BLaER1 treated with 17β-estradiol and CSF1 and Interleukin-3, amounts not matched to agents 10 nM and 100 nM (cell line): ENCODE data around the gene LRRC26.
A peak's percentile ranks its signal among the peaks of the same experiment; 100 is the strongest.
"Not testable (repeated sequence)": the region's sequence is repeated elsewhere in the genome, so short reads cannot be mapped to it uniquely, and the experiment has no call there.

ENCODE experiments used
- H3K27ac ChIP-seq, 11 experiments: shearing (Covaris generic); formaldehyde crosslinking; 2 replicates each; pipeline ENCODE4 v1.8.1; 2022
- H3K27me3 ChIP-seq, 11 experiments: shearing (Covaris generic); formaldehyde crosslinking; 2 replicates each; pipeline ENCODE4 v1.8.1; 2022
- H3K36me3 ChIP-seq, 11 experiments: shearing (Covaris generic); formaldehyde crosslinking; 2 replicates each; pipeline ENCODE4 v1.8.1; 2022
- H3K4me1 ChIP-seq, 10 experiments: shearing (Covaris generic); formaldehyde crosslinking; 2 replicates each; pipeline ENCODE4 v1.8.1; 2022
- H3K4me2 ChIP-seq, 11 experiments: shearing (Covaris generic); formaldehyde crosslinking; 2 replicates each; pipeline ENCODE4 v1.8.1; 2022
- H3K4me3 ChIP-seq, 10 experiments: shearing (Covaris generic); formaldehyde crosslinking; 2 replicates each; pipeline ENCODE4 v1.8.1; 2022
- H3K9ac ChIP-seq, 11 experiments: shearing (Covaris generic); formaldehyde crosslinking; 2 replicates each; pipeline ENCODE4 v1.8.1; 2022
- H3K9me3 ChIP-seq, 11 experiments: shearing (Covaris generic); formaldehyde crosslinking; replicated peaks in 1 of 11; 2 replicates each; pipeline ENCODE4 v1.8.1; 2022
- H4K20me1 ChIP-seq, 11 experiments: shearing (Covaris generic); formaldehyde crosslinking; 2 replicates each; pipeline ENCODE4 v1.8.1; 2022
- Cebpa-rat ChIP-seq, 11 experiments: shearing (Covaris generic); IDR thresholded peaks; 2 replicates each; pipeline ENCODE4 v1.8.1; 2022

LRRC26 gene

DNA sequence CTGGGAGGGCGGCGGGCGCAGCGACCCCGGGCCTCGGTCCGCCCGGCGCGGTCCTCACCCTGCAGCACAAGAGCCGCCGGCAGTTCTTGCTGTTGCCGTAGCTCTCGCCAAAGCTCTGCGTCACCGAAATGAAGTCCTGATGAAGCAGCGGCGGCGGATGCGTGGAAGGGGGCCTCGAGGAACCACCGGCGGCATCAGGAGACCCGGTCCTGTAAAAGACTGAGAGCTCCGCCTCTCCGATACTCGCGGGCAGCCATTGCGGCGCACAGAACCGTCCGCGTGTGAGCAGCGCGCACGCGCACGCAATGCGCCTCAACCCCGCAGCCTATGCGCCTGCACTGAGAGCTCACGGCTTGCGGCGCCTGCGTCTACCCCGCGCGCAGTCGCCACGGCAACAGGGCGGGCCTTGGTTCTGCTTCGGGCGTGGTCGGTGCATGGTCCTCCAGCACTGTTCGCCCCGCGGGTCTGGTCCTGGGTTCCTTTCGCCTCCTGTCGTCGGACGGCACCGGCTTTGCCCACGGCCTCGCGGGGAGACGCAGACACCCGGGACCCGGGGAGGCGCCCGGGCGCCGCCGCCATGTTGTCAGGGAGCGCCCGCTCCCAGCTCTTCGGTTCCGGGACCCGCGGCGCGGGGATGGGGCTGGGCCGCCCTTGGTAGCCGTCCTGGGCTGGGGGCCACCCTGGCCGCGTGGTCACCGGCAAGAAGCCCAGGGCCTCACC is 40.2 kb downstream of the LRRC26 start:
- peaks cover 35 to 57% (median 47%) of the 10 kb centered on the region in 10 experiments for H3K4me1 ChIP-seq
- peak overlapping the region; percentile 69 to 83 (median 80) for H3K4me3 ChIP-seq
- H3K27me3 ChIP-seq = peaks cover 0 to 14% (median 7%) of the 10 kb centered on the region in 11 experiments; a peak in 17 of 22 replicates
- no peak for TF ChIP-seq Cebpa-rat (IDR thresholded peaks at IDR 0.05)
- H3K27ac ChIP-seq = peak overlapping the region; percentile 48 to 87 (median 77); a peak in 21 of 22 replicates
- peaks cover 0 to 11% (median 0%) of the 10 kb centered on the region in 11 experiments; a peak in 4 of 22 replicates for H4K20me1 ChIP-seq
- H3K9me3 ChIP-seq = peaks cover 0 to 7% (median 0%) of the 10 kb centered on the region in 11 experiments; a peak in 1 of 22 replicates
- no peaks in the 10 kb centered on the region for H3K36me3 ChIP-seq
- H3K4me2 ChIP-seq = peak overlapping the region; percentile 88 to 100 (median 98)
- H3K9ac ChIP-seq = peak overlapping the region; percentile 76 to 93 (median 84)

DNA sequence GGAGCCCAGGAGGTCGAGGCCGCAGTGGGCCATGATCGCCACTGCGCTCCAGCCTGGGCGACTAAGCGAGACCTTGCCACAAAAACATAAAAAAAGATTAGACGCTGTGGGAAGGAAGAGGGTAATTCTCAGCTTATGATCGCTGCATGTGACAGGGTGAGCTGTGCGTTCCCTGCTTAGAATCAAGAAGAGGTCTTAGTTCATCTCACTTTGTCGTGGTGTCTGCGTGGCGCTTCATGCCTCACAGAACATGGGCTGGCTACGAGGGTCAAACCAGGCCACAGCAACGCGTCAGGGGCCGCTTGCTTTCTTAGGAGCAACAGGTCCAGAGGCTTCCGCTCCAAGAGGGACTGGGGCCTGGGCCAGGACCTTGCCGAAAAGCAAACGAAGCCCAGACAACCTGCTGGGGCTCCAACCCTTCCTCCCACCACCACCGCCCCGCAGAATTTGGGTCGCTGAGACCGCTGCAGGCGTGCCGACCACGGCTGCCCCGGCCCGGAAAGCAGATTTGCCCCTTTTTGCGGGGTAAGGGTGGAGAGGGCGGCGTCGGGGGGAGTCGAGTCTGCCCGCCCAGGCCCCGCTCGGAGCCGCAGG is 40.9 kb downstream of the LRRC26 start:
- no peak for TF ChIP-seq Cebpa-rat (IDR thresholded peaks at IDR 0.05)
- Histone ChIP-seq H3K4me3 (peak overlapping the region; percentile 69 to 83 (median 80)), H3K27me3 (peaks cover 0 to 8% (median under 1%) of the 10 kb centered on the region in 11 experiments; a peak in 7 of 22 replicates), H4K20me1 (peaks cover 0 to 15% (median 0%) of the 10 kb centered on the region in 11 experiments; a peak in 5 of 22 replicates), H3K4me2 (peak overlapping the region; percentile 88 to 100 (median 98)), H3K36me3 (no peaks in the 10 kb centered on the region), H3K9ac (peak overlapping the region; percentile 76 to 93 (median 84)), H3K27ac (peak overlapping the region; percentile 35 to 87 (median 77); a peak in 21 of 22 replicates), H3K4me1 (peaks cover 35 to 64% (median 53%) of the 10 kb centered on the region in 10 experiments), H3K9me3 (peaks cover 0 to 7% (median 0%) of the 10 kb centered on the region in 11 experiments; a peak in 1 of 22 replicates)

DNA sequence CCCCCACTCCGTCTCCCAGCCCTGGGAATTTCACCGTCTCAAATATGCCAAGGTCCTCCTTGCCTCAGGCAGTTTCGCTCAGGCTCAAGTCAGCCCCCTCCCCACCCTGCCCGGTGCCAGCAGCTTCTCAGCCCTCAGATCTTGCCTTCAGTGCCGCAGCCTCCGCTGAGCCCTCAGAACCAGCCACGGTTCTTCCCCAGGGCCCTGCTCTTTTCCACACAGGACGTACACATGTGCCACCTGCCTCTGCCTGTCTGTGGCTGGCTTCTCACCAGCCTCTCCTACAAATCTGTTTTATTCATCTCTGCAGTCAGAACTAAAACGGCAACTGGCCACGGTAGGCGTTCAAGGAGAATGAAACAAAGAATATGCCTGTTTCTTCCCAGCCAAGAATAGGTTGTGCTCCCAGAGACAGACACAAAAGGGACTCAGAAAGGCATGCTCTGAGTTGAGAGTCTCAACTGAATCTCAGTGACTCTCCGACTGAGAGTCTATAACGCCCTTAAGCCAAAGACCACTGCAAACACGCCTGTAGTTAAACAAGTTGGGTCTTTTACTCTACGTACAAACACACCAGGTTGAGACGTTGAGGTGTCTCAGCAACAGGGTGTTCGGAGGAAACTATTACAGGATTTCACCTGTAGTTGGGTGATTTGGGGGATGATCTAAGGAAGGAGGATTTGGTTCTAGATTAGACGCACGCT is 41.5 kb downstream of the LRRC26 start:
- no peak for TF ChIP-seq Cebpa-rat (IDR thresholded peaks at IDR 0.05)
- peak overlapping the region; percentile 88 to 100 (median 98) for H3K4me2 ChIP-seq
- H3K9me3 ChIP-seq = peaks cover 0 to 7% (median 0%) of the 10 kb centered on the region in 11 experiments; a peak in 1 of 22 replicates
- H3K4me1 ChIP-seq = peaks cover 39 to 70% (median 60%) of the 10 kb centered on the region in 10 experiments
- H3K27me3 ChIP-seq = peaks cover 0 to 2% (median 0%) of the 10 kb centered on the region in 11 experiments; a peak in 4 of 22 replicates
- peak overlapping the region; percentile 69 to 83 (median 80) for H3K4me3 ChIP-seq
- peaks cover 0 to 18% (median 0%) of the 10 kb centered on the region in 11 experiments; a peak in 6 of 22 replicates for H4K20me1 ChIP-seq
- peak overlapping the region; percentile 76 to 93 (median 84) for H3K9ac ChIP-seq
- no peaks in the 10 kb centered on the region for H3K36me3 ChIP-seq
- H3K27ac ChIP-seq = peak overlapping the region in 10 of 11 experiments; percentile 61 to 87 (median 78); a peak in 19 of 22 replicates

DNA sequence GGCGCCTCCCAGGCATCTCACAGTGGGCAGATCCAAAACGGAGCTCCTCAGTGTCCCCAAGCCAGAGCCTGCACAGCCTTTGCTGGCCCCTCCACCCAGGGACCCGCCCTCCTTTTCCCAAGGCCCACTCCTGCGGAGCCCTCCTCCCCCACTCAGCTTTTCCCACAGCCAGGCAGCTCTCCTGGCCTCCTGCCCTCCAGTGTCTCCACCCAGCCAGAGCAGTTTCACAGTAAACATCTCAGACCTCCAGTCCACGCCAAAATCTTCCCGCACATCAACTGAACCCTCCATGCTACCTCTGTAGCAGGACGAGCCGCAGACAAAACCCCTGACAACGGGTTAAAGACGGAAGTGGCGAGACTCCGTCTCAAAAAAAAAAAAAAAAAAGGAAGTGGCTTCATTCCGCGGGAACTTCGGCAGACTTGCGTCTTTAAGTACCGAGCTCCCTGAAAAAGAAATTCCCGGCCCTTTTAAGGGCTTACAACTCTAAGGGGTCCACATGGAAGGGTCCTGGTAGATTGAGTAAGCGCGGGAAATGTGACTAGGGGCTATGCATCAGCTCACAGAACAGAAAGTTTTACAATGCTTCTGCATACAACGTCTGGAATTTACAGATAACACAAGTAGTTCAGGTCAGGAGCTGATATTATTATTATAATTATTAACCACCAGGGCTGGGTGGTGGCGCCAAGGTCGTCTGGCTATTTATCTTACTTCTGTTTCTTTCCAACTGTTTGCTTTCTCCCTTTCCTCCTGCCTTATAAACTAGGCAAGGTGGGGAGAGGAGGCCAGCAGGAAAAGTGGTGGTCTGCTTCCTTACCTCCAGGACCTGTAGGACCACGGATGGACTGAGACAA is 42.3 kb downstream of the LRRC26 start:
- no peak for TF ChIP-seq Cebpa-rat (IDR thresholded peaks at IDR 0.05)
- Histone ChIP-seq H3K9ac (peak overlapping the region; percentile 76 to 93 (median 84)), H3K9me3 (peaks cover 0 to 7% (median 0%) of the 10 kb centered on the region in 11 experiments; a peak in 1 of 22 replicates), H4K20me1 (peaks cover 0 to 18% (median 5%) of the 10 kb centered on the region in 11 experiments; a peak in 7 of 22 replicates), H3K4me3 (peak overlapping the region; percentile 69 to 83 (median 80)), H3K4me2 (peak overlapping the region; percentile 88 to 100 (median 98)), H3K27ac (peak overlapping the region; percentile 32 to 87 (median 76); a peak in 21 of 22 replicates), H3K27me3 (no peaks in the 10 kb centered on the region), H3K4me1 (peaks cover 46 to 78% (median 68%) of the 10 kb centered on the region in 10 experiments), H3K36me3 (no peaks in the 10 kb centered on the region)

DNA sequence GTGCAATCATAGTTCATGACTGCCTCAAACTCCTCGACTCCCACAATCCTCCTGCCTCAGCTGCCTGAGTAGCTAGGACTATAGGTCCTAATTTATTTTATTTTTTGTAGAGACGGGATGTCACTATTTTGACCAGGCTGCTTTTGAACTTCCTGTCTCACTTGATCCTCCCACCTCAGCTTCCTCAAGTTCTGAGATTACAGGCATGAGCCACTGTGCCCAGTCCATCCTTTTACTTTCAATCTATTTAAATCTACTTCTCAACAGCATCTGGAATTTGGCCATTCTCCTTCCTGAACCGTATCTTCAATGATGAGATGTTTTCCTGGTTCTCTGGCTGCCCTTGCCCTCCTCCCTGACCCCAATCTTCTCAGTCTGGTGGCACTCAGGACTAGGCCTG is 43.1 kb downstream of the LRRC26 start:
- Histone ChIP-seq H3K4me3 (peak overlapping the region; percentile 69 to 83 (median 80)), H3K9ac (peak overlapping the region; percentile 76 to 93 (median 84); a peak in 20 of 22 replicates)

DNA sequence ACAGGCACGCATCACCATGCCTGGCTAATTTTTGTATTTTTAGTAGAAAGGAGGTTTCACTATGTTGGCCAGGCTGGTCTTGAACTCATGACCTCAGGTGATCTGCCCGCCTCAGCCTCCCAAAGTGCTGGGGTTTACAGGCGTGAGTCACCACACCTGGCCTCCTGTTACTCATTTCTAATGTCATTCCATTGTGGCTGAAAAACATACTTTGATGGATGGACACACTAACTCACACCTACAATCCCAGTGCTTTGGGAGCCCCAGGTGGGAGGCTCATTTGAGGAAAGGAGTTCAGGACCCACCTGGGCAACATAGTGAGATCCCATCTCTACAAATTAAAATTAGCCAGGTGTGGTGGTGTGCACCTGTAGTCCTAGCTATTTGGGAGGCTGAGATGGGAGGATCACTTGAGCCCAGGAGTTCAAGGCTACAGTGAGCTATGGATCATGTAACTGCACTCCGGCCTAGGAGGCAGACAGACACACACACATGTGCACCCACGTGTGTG is 45.8 kb downstream of the LRRC26 start:
- not testable (repeated sequence) for H3K9me3 ChIP-seq, H3K36me3 ChIP-seq, H3K4me3 ChIP-seq, H3K27me3 ChIP-seq
- Histone ChIP-seq H3K27ac (peak overlapping the region in 3 of 11 experiments; percentile 23 to 74 (median 69); a peak in 3 of 22 replicates), H3K9ac (peak overlapping the region in 3 of 11 experiments; percentile 27 to 66 (median 33); a peak in 2 of 22 replicates), H4K20me1 (peaks cover 0 to 18% (median 6%) of the 10 kb centered on the region in 11 experiments; a peak in 7 of 22 replicates), H3K4me2 (peak overlapping the region; percentile 55 to 92 (median 80); a peak in 20 of 22 replicates), H3K4me1 (peaks cover 48 to 92% (median 83%) of the 10 kb centered on the region in 10 experiments)

More for the DNA sequence above, 43.1 kb downstream of the LRRC26 start:
- no peaks in the 10 kb centered on the region for H3K27me3 ChIP-seq
- H3K36me3 ChIP-seq = no peaks in the 10 kb centered on the region
- peak overlapping the region; percentile 32 to 87 (median 76); a peak in 21 of 22 replicates for H3K27ac ChIP-seq
- no peak for TF ChIP-seq Cebpa-rat (IDR thresholded peaks at IDR 0.05)
- H3K4me1 ChIP-seq = peaks cover 54 to 84% (median 75%) of the 10 kb centered on the region in 10 experiments
- H3K4me2 ChIP-seq = peak overlapping the region; percentile 88 to 100 (median 98)
- H3K9me3 ChIP-seq = peaks cover 0 to 7% (median 0%) of the 10 kb centered on the region in 11 experiments; a peak in 1 of 22 replicates
- peaks cover 0 to 18% (median 6%) of the 10 kb centered on the region in 11 experiments; a peak in 7 of 22 replicates for H4K20me1 ChIP-seq

DNA sequence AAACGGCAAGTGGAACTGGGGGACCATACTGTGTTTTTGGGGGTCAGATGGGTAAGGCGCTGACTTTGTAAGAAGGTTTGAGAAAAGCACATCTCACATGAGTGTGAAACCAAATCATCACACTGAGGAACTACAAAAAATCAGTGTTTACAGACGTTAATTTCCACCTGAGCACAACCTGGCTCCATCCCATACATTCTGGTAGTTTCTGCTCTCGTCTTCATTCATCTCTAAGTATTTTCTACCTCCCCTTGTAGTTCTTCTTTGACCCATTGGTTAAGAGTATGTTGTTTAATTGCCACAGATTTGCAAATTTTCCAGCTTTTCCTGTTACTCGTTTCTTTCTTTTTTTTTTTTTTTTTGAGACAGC is 46.4 kb downstream of the LRRC26 start:
- H3K4me3 ChIP-seq = no peak overlapping the region
- no peaks in the 10 kb centered on the region for H3K9me3 ChIP-seq
- TF ChIP-seq Cebpa-rat (IDR thresholded peaks at IDR 0.05) = no peak
- H4K20me1 ChIP-seq = peaks cover 0 to 18% (median 6%) of the 10 kb centered on the region in 11 experiments; a peak in 7 of 22 replicates
- peak overlapping the region in 5 of 11 experiments; percentile 20 to 74 (median 64); a peak in 10 of 22 replicates for H3K27ac ChIP-seq
- no peaks in the 10 kb centered on the region for H3K27me3 ChIP-seq
- H3K4me2 ChIP-seq = peak overlapping the region; percentile 55 to 92 (median 80)
- H3K36me3 ChIP-seq = no peaks in the 10 kb centered on the region
- H3K9ac ChIP-seq = peak overlapping the region in 6 of 11 experiments; percentile 16 to 66 (median 26); a peak in 5 of 22 replicates
- peaks cover 42 to 92% (median 83%) of the 10 kb centered on the region in 10 experiments for H3K4me1 ChIP-seq

DNA sequence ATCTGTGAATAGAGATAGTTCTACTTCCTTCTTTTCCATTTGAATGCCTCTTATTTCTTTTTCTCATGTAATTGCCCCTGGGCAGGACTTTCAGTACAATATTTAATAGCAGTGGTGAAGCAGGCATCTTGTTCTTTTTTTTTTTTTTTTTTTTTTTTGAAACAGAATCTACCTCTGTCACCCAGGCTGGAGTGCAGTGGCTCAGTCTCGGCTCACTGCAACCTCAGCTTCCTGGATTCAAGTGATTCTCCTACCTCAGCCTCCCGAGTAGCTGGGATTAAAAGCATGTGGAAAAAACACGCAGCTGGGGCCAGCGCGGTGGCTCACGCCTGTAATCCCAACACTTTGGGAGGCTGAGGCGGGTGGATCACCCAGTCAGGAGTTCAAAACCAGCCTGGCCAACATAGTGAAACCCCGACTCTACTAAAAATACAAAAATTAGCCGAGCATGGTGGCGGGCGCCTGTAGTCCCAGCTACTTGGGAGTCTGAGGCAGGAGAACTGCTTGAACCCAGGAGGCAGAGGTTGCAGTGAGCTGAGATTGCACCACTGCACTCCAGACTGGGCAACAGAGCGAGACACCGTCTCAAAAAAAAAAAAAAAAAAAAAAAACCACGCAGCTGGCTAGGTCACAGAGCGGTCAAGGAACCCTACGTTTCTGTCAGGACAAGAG is 46.9 kb downstream of the LRRC26 start:
- Histone ChIP-seq H3K27ac (peak overlapping the region in 7 of 11 experiments; percentile 3 to 74 (median 28); a peak in 10 of 22 replicates), H4K20me1 (peaks cover 0 to 16% (median 3%) of the 10 kb centered on the region in 11 experiments; a peak in 7 of 22 replicates), H3K9ac (peak overlapping the region in 7 of 11 experiments; percentile 12 to 66 (median 23); a peak in 7 of 22 replicates), H3K4me3 (peak overlapping the region in 2 of 10 experiments; percentile 24 to 43; a peak in 2 of 20 replicates), H3K4me1 (peaks cover 37 to 92% (median 83%) of the 10 kb centered on the region in 10 experiments), H3K4me2 (peak overlapping the region; percentile 55 to 92 (median 80))
- not testable (repeated sequence) for H3K27me3 ChIP-seq, H3K9me3 ChIP-seq, H3K36me3 ChIP-seq

DNA sequence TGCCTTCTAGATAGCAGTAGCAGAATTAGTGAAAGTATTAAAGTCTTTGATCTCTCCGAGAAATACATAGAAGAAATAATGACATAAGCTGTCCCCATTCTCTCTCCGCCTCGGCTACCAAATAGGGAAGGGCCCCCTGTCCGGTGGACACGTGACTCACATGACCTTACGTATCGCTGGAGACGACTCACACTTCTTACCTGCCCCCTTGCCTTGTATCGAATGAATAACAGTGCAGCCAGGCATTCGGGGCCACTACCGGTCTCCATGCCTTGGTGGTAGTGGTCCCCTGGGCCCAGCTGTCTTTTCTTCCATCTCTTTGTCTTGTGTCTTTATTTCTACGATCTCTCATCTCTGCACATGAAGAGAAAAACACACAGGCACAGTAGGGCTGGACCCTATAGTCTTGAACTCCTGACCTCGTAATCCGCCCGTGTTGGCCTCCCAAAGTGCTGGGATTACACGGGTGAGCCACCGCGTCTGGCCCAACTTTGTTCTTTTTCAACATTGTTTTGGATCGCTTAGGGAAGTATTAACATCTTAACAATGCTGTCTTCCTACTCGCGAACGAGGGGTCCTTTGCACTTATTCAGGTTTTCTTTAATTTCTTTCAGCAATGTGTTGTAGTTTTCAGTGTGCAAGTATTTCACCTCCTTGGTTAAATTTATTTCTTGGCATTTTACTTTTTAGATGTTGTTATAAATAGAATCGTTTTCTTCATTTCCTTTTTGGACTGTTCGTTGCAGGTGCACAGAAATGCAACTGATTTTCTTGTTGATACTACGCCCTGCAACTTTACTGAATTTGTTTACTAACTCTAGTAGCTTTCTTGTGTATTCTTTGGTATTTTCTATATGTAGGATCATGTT is 47.7 kb downstream of the LRRC26 start:
- H4K20me1 ChIP-seq = peaks cover 0 to 16% (median 0%) of the 10 kb centered on the region in 11 experiments; a peak in 4 of 22 replicates
- H3K9me3 ChIP-seq, H3K36me3 ChIP-seq, H3K27me3 ChIP-seq: not testable (repeated sequence)
- peak overlapping the region; percentile 55 to 92 (median 80) for H3K4me2 ChIP-seq
- H3K9ac ChIP-seq = peak overlapping the region in 7 of 11 experiments; percentile 27 to 66 (median 41); a peak in 8 of 22 replicates
- peaks cover 32 to 92% (median 84%) of the 10 kb centered on the region in 10 experiments for H3K4me1 ChIP-seq
- H3K4me3 ChIP-seq = peak overlapping the region in 7 of 10 experiments; percentile 4 to 46 (median 36); a peak in 10 of 20 replicates
- H3K27ac ChIP-seq = peak overlapping the region in 7 of 11 experiments; percentile 10 to 74 (median 49); a peak in 12 of 22 replicates
